K562 (cell line): ENCODE data around the gene HNRNPF. TPM values are rescaled to one million over a fixed set of nuclear protein-coding genes. Genes with fewer than 3 reads are reported as not detected.

Experiments used
- ARID1B ChIP-seq: fragments of 450-650 bp; IDR thresholded peaks from 2 replicates; pipeline ENCODE4 v1.6.1; 2016; ENCODE audit warnings: antibody characterized with exemption, mild to moderate bottlenecking, inconsistent platforms
- ARNT ChIP-seq, 2 experiments: fragments of 450-650 bp; IDR thresholded peaks; 2 replicates each; pipeline ENCODE4 v1.6.1; 2016; ENCODE audit warnings: mild to moderate bottlenecking in 1 of 2
- BHLHE40 ChIP-seq: IDR thresholded peaks from 2 replicates; pipeline ENCODE4 v1.6.1; 2011; ENCODE audit warnings: low read length, improper control_type of control experiment
- BRF1 ChIP-seq: IDR thresholded peaks from 3 replicates; pipeline ENCODE4 v1.6.1; 2011; ENCODE audit warnings: borderline replicate concordance, mild to moderate bottlenecking; ENCODE audit not compliant: insufficient read length; ENCODE audit errors: extremely low read depth
- CBX3 ChIP-seq, 2 experiments: IDR thresholded peaks; 1 replicate in 1 of 2; 2 replicates in 1 of 2; pipeline ENCODE4 v1.6.1; 2012; ENCODE audit warnings: inconsistent platforms in 2 of 2, low read length in 2 of 2, borderline replicate concordance in 1 of 2, control low read depth in 1 of 2
- CC2D1A ChIP-seq: fragments of 450-650 bp; IDR thresholded peaks from 2 replicates; pipeline ENCODE4 v1.6.1; 2017; ENCODE audit warnings: mild to moderate bottlenecking
- CHD1 ChIP-seq: fragments of 200-600 bp; sonication (generic); IDR thresholded peaks from one replicate; pipeline ENCODE4 v1.6.1; 2012; ENCODE audit warnings: mild to moderate bottlenecking, moderate library complexity, low read length, inconsistent platforms
- DMBX1 ChIP-seq: fragments of 250-450 bp; sonication (Bioruptor Pico); IDR thresholded peaks from 2 replicates; pipeline ENCODE4 v1.8.0; 2022; ENCODE audit warnings: inconsistent platforms, mild to moderate bottlenecking, moderate library complexity, borderline replicate concordance
- EGR1 ChIP-seq: fragments of 450-650 bp; conservative IDR thresholded peaks from 2 replicates; pipeline ENCODE4 v1.6.1; 2017; ENCODE audit warnings: mild to moderate bottlenecking
- EHMT2 ChIP-seq: fragments of 450-650 bp; IDR thresholded peaks from 2 replicates; pipeline ENCODE4 v1.6.1; 2018; ENCODE audit warnings: antibody characterized with exemption
- ETV1 ChIP-seq: fragments of 450-650 bp; conservative IDR thresholded peaks from 2 replicates; pipeline ENCODE4 v1.6.1; 2016; ENCODE audit warnings: missing genetic modification characterization, control low read depth, low read depth, missing compliant biosample characterization
- FOXJ2 ChIP-seq: fragments of 200-800 bp; sonication (Bioruptor generic); IDR thresholded peaks from 2 replicates; pipeline ENCODE4 v1.6.1; 2016; ENCODE audit warnings: missing genetic modification characterization, missing compliant biosample characterization
- FOXO4 ChIP-seq: fragments of 450-650 bp; formaldehyde crosslinking; IDR thresholded peaks from 2 replicates; pipeline ENCODE4 v1.4.0; 2020; ENCODE audit warnings: mild to moderate bottlenecking, moderate library complexity
- HDAC3 ChIP-seq: fragments of 450-650 bp; IDR thresholded peaks from 2 replicates; pipeline ENCODE4 v1.6.1; 2018; ENCODE audit warnings: borderline replicate concordance, mild to moderate bottlenecking, moderate library complexity; ENCODE audit not compliant: partially characterized antibody
- MXD1 ChIP-seq: fragments of 250-450 bp; sonication (Bioruptor Pico); IDR thresholded peaks from 2 replicates; pipeline ENCODE4 v1.8.0; 2021; ENCODE audit warnings: borderline replicate concordance, mild to moderate bottlenecking, moderate library complexity; ENCODE audit not compliant: poor library complexity, severe bottlenecking
- NCOA6 ChIP-seq: fragments of 450-650 bp; IDR thresholded peaks from 2 replicates; pipeline ENCODE4 v1.6.1; 2017; ENCODE audit warnings: mild to moderate bottlenecking
- PHF21A ChIP-seq: fragments of 450-650 bp; IDR thresholded peaks from 2 replicates; pipeline ENCODE4 v1.6.1; 2017; ENCODE audit warnings: low read depth, borderline replicate concordance
- PTTG1 ChIP-seq: fragments of 450-650 bp; IDR thresholded peaks from 2 replicates; pipeline ENCODE4 v1.6.1; 2016; ENCODE audit warnings: low read depth, mild to moderate bottlenecking, missing genetic modification characterization, missing compliant biosample characterization
- TCF3 ChIP-seq: sonication (generic); formaldehyde crosslinking; IDR thresholded peaks from 2 replicates; pipeline ENCODE4 v1.4.0; 2020; ENCODE audit warnings: mild to moderate bottlenecking, missing genetic modification reagents
- XRCC3 ChIP-seq: fragments of 450-650 bp; IDR thresholded peaks from 2 replicates; pipeline ENCODE4 v1.6.1; 2017; ENCODE audit warnings: mild to moderate bottlenecking, moderate library complexity
- ZNF12 ChIP-seq: sonication (generic); formaldehyde crosslinking; IDR thresholded peaks from 2 replicates; pipeline ENCODE4 v1.4.0; 2020; ENCODE audit warnings: mild to moderate bottlenecking, missing genetic modification reagents
- ZNF507 ChIP-seq: conservative IDR thresholded peaks from 2 replicates; pipeline ENCODE4 v1.6.1; 2017; ENCODE audit warnings: missing genetic modification characterization, missing compliant biosample characterization
- ZNF717 ChIP-seq: fragments of 250-450 bp; sonication (Bioruptor Pico); IDR thresholded peaks from 2 replicates; pipeline ENCODE4 v1.5.0; 2021
- ZNF780A ChIP-seq: fragments of 250-450 bp; sonication (Bioruptor Pico); IDR thresholded peaks from 2 replicates; pipeline ENCODE4 v1.5.0; 2021; ENCODE audit warnings: mild to moderate bottlenecking
- polyA plus RNA-seq, 8 experiments: library from polyadenylated mRNA; depleted of rRNA in 4 of 8; stranded (reverse) in 5 of 8; unstranded in 3 of 8; fragments of >200 nt; fragmentation: Nextera tagmentation in 2 of 8; fragmentation: Illumina TruSeq in 1 of 8; extraction: Ambion mirVana in 2 of 8; extraction: Trizol in 1 of 8; gene quantifications; 2 replicates each; pipeline versions ENCODE4 v1.2.1 to v1.2.3, GENCODE V29; 2011 to 2014; ENCODE audit warnings: inconsistent platforms in 1 of 8, missing spikeins in 1 of 8
- total RNA-seq, 7 experiments: library from RNA; depleted of rRNA in 6 of 7; stranded (reverse); fragments of >200 nt in 6 of 7; fragmentation: Illumina TruSeq in 2 of 7; extraction: Trizol in 2 of 7; gene quantifications; 2 replicates each; pipeline versions ENCODE4 v1.2.1 to v1.2.3, GENCODE V29; 2011 to 2021; ENCODE audit warnings: low replicate concordance in 1 of 7
- TF ChIP-seq, protein P1 (sequence below): fragments of 450-650 bp; IDR thresholded peaks from 2 replicates; pipeline ENCODE4 v1.6.1; 2016; ENCODE audit warnings: missing biosample characterization, missing genetic modification characterization
- TF ChIP-seq, protein P2 (sequence below): sonication (generic); formaldehyde crosslinking; IDR thresholded peaks from 2 replicates; pipeline ENCODE4 v1.8.0; 2023; ENCODE audit warnings: mild to moderate bottlenecking, missing genetic modification reagents

Gene HNRNPF
- total and polyA plus RNA-seq, 9 of the 15 experiments (the other 6 are each of a cell fraction or from before 2014, with no cell fraction given), result 192 to 489 (median 416) TPM

DNA sequence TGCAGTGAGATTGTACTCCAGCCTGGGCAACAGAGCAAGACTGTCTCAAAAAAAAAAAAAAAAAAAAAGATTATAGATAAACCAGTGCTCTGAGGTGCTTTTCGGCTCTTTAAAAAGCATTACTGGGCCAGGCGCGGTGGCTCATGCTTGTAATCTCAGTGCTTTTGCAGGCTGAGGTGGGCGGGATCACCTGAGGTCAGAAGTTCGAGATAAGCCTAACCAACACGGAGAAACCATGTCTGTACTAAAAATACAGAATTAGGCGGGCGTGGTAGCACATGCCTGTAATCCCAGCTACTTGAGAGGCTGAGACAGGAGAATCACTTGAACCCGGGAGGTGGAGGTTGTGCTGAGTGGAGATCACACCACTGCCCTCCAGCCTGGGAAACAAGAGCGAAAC, 6.6 kb upstream of the HNRNPF start (continued):
- TF ChIP-seq XRCC3 (no peak), CC2D1A (no peak; the same call in 1 of the 2 replicates), EHMT2 (no peak), DMBX1 (CRISPR knock-in tag) (no peak; the same call in 1 of the 2 replicates), HDAC3 (peak; percentile 81), TCF3 (CRISPR knock-in tag) (peak; percentile 47; the same call in 1 of the 2 replicates), FOXJ2 (0 out of 2 replicates have a peak, but pooled peaks have one; percentile 64), ARNT (IDR thresholded peaks at IDR 0.05) (no peak), ZNF12 (CRISPR knock-in tag) (no peak), ZNF717 (CRISPR knock-in tag) (no peak), ZNF780A (no peak), CHD1 (no peak), ETV1 (no peak), BHLHE40 (peak; percentile 83), BRF1 (no peak), FOXO4 (no peak), CBX3 (IDR thresholded peaks at IDR 0.05; ENCODE audit: borderline replicate concordance in 1 of 2, low read length in 2 of 2) (peak in 1 of 2 experiments; percentile 64; a peak in 2 of 3 replicates), ARID1B (peak; percentile 80), PHF21A (no peak; the same call in 1 of the 2 replicates), NCOA6 (no peak), PTTG1 (no peak), EGR1 (peak; percentile 82), ZNF507 (tag) (no peak), MXD1 (CRISPR knock-in tag) (no peak)
- TF ChIP-seq, protein P1, sequence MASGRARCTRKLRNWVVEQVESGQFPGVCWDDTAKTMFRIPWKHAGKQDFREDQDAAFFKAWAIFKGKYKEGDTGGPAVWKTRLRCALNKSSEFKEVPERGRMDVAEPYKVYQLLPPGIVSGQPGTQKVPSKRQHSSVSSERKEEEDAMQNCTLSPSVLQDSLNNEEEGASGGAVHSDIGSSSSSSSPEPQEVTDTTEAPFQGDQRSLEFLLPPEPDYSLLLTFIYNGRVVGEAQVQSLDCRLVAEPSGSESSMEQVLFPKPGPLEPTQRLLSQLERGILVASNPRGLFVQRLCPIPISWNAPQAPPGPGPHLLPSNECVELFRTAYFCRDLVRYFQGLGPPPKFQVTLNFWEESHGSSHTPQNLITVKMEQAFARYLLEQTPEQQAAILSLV (tag), result no peak
- TF ChIP-seq, protein P2, sequence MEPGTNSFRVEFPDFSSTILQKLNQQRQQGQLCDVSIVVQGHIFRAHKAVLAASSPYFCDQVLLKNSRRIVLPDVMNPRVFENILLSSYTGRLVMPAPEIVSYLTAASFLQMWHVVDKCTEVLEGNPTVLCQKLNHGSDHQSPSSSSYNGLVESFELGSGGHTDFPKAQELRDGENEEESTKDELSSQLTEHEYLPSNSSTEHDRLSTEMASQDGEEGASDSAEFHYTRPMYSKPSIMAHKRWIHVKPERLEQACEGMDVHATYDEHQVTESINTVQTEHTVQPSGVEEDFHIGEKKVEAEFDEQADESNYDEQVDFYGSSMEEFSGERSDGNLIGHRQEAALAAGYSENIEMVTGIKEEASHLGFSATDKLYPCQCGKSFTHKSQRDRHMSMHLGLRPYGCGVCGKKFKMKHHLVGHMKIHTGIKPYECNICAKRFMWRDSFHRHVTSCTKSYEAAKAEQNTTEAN (CRISPR knock-in tag), result no peak
